Kidney epithelial cell (primary cell): Measurements from ENCODE around the gene BUB1. TPM values are rescaled to one million over a fixed set of nuclear protein-coding genes. Genes with fewer than 3 reads are reported as not detected.
"Not testable (repeated sequence)": the region's sequence is repeated elsewhere in the genome, so short reads cannot be mapped to it uniquely, and the experiment has no call there.

Source experiments
- DNase-seq: peaks from one replicate; pipeline ENCODE4 v3.0.0-alpha.2; 2010; ENCODE audit warnings: low read depth
- H3K27me3 ChIP-seq: 2 replicates; pipeline ENCODE4 v1.6.0; 2011; ENCODE audit warnings: low read length; ENCODE audit not compliant: control insufficient read depth, insufficient read depth
- H3K36me3 ChIP-seq: 2 replicates; pipeline ENCODE4 v1.5.1; 2011; ENCODE audit warnings: low read length; ENCODE audit not compliant: control insufficient read depth, insufficient read depth
- H3K4me3 ChIP-seq: 2 replicates; pipeline ENCODE4 v1.5.1; 2011; ENCODE audit warnings: low read depth, mild to moderate bottlenecking, control low read depth, low read length
- total RNA-seq: library from RNA; depleted of rRNA; stranded (reverse); fragments of >200 nt; gene quantifications from 2 replicates; pipeline ENCODE4 v1.2.3, GENCODE V29; 2015

BUB1 gene
- total RNA-seq, 1 donor from 2014 or later, result 10.2 TPM

DNA sequence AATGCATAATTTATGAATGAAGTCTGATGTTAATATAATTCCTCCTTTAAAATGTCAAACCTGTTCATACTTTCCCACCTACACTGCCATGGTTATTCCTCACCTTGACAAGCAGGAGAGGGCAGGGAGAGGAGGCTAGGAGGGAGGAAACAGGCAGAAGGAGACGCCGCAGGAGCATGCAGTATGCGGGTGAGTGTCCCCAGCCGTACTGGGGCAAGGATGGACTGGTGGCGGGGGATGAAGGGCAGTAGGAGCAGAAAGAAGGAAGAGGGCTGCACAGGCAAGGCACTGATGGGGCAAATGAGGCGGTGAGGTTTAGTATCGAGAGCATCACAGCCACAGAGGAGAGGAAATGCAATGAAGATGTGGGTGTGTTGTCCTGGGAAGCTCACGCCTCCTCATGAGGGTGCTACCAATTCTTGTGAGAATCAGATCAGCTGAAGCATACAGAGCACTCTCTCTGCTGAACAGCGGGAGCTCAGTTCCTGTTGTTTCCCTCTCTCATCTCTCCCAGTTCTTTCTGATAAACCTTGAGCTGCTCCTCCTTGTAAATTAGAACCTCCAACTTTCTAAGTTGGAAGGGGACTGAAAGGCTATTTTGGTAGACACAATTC, 58.4 kb downstream of the BUB1 start:
- H3K27me3 ChIP-seq, H3K36me3 ChIP-seq, H3K4me3 ChIP-seq, DNase-seq: not testable (repeated sequence)

- H3K36me3 ChIP-seq, H3K27me3 ChIP-seq, H3K4me3 ChIP-seq, DNase-seq: not testable (repeated sequence)
Measured at GRCh38 chr2:110613927-110614326, 63.9 kb downstream of the BUB1 start.

- DNase-seq, H3K27me3 ChIP-seq, H3K36me3 ChIP-seq, H3K4me3 ChIP-seq: not testable (repeated sequence)
Measured at GRCh38 chr2:110610613-110611250, 67.1 kb downstream of the BUB1 start.

DNA sequence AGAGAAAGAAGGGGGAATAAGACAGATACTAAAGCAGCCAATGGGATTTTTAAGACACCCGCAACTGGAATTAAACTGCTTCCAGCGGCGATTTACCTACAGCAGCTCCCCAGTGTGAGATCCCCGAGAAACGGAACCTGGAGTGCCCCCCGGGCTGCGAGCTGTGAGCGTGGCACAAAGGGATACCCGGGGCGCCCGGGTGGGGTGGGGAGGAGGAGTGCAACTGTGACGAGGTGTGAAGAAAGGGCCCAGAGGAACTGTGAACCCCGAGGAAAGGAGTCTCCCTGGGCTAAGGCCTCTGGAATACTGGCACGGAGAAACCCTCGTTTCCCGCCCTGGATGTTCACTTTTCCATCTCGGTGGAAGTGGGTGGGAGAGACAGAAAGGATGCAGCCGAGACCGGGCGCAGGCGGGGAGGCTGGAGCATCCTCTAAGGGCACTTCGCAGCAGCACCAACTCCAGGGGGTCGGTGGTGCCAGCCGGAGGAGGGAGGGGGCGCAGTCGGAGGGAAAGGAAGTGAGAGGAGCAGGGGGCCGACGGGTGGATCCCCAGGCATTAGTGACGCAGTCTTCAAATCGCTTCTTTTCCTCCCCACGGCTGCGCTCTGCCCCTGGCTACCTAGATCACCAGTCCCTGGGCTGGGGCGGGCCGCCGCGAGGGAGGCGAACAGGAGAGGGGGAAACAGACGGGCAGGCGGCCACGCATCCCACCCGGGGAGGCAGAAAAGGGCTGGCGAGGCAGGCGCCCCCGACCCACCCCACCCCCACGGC, 67.8 kb downstream of the BUB1 start:
- H3K4me3 ChIP-seq, DNase-seq, H3K36me3 ChIP-seq, H3K27me3 ChIP-seq: not testable (repeated sequence)

DNA sequence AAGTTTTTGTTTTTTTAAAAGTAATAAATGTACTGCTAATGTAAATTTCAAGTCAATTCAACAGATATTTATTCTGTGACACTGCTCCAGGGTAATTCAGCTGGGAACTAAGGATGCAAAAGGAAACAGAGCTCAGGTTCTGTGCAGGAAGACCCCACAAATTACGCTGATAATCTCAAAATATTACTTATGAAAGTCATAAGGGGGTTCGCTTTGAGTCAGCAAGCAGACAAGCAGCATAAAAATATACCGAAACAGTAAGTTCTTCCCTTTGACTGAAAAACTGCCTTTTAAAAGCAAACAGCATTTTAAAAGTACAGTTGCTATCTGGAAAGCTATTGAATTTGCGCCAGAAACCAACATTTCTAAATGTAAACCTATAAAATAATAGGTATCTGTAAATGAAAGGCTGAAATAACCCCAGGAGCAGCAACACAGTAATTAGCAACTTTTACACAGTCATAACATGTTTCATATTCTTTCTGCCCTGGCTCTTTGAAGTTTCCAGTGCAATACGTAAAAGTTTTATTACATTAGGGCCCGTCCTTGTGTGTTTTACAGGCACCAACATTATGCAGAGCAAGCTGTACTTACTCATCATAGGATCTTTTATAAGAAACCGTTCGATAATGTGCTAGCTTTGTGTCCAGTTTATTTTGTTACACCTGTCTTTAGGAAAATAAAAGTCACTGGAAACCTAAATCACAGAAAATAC, 68.9 kb downstream of the BUB1 start:
- not testable (repeated sequence) for H3K27me3 ChIP-seq, DNase-seq, H3K4me3 ChIP-seq, H3K36me3 ChIP-seq

DNA sequence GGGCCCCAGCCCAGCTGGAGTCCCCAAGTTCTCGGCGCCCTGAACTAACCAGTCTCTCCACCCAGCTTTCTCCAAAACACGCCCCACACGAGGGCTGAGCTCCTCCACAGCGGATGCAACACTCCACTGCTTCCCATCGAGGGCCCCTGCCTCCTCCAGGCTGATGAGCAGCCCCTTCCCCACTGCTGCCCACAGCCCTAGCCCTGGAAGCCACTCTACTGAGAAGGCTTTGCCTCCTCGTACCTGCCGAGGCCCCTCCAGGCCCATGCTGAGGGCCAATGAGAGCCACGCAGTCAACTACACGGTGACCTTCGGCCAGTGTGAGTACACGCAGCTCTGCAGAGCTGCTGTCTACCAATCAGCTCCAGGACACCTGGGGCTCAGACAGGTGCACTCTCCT, 72.8 kb downstream of the BUB1 start:
- not testable (repeated sequence) for DNase-seq, H3K27me3 ChIP-seq, H3K36me3 ChIP-seq, H3K4me3 ChIP-seq

- H3K27me3 ChIP-seq, H3K4me3 ChIP-seq, DNase-seq, H3K36me3 ChIP-seq: not testable (repeated sequence)
Measured at GRCh38 chr2:110603917-110604591, 73.8 kb downstream of the BUB1 start.

GRCh38 chr2:110602139-110602538, 75.7 kb downstream of the BUB1 start:
- not testable (repeated sequence) for H3K27me3 ChIP-seq, H3K36me3 ChIP-seq, DNase-seq, H3K4me3 ChIP-seq

DNA sequence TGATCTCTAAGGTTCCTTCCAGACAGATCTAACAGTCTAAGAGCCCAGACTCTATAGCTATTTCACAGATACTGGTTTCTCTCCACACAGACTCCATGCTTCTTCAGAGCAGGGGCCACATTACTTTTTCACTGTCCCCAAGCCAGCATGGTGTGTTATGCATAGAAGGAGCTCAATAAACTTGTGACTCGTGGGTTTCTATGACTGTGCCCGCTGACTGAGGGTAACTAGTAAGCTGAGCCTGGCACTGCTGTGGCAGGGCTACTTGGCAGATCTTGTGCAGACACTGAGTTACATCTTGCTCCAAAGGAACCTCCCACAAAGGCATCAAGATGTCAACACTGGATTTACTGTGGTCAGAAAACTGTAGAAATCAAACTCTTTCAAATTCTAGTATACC, 85.9 kb downstream of the BUB1 start:
- not testable (repeated sequence) for H3K4me3 ChIP-seq, H3K36me3 ChIP-seq, DNase-seq, H3K27me3 ChIP-seq

- H3K27me3 ChIP-seq, H3K36me3 ChIP-seq, DNase-seq, H3K4me3 ChIP-seq: not testable (repeated sequence)
Measured at GRCh38 chr2:110589677-110590330, 88.1 kb downstream of the BUB1 start.

DNA sequence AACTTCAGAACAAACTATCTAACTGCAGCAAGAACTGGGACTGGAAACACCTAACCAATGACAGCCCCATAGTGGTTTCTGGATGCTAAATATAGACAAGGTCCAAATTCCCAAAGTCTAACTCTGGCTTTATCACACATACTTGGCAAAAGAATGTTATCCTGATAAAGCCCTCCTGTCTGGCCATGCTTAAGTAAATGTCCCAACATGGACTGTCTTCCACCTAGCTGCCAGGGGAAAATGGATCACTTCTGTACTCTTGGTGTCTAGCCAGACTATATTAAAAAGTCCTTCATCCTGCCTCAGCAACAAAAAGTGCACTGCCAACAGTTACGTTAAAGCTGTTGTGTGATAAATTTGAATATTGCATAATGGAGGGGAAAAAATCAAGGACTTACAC, 89.3 kb downstream of the BUB1 start:
- not testable (repeated sequence) for H3K36me3 ChIP-seq, H3K4me3 ChIP-seq, DNase-seq, H3K27me3 ChIP-seq
